Activated T-helper 2 cell treated with anti-CD3 and anti-CD28 coated beads, Interferon-gamma antibody, Interleukin-2, Interleukin-4, amounts not matched to agents 10 μg/mL and 5 μg/mL and 100 μg/mL, durations not matched to agents 14 hours and 24 hours and 36 hours (primary cell): ENCODE results near the gene GPR162. TPM values are rescaled to one million over a fixed set of nuclear protein-coding genes. Genes with fewer than 3 reads are reported as not detected.
A peak's percentile ranks its signal among the peaks of the same experiment; 100 is the strongest.

Experiments
- DNase-seq: peaks from one replicate; pipeline ENCODE4 v3.0.0; 2021; ENCODE audit warnings: low spot score
- H3K27ac Mint-ChIP-seq: one replicate; pipeline ENCODE4 v1.8.0; 2021; ENCODE audit warnings: mixed read lengths
- H3K27me3 Mint-ChIP-seq: one replicate; pipeline ENCODE4 v1.8.0; 2021; ENCODE audit warnings: low read depth, mixed read lengths
- H3K36me3 Mint-ChIP-seq: one replicate; pipeline ENCODE4 v1.8.0; 2021; ENCODE audit warnings: low read depth, mixed read lengths
- H3K4me1 Mint-ChIP-seq: one replicate; pipeline ENCODE4 v1.8.0; 2021; ENCODE audit warnings: low read depth, mixed read lengths
- H3K4me3 Mint-ChIP-seq: one replicate; pipeline ENCODE4 v1.8.0; 2021; ENCODE audit warnings: low read depth, mild to moderate bottlenecking, moderate library complexity, mixed read lengths
- H3K9me3 Mint-ChIP-seq: one replicate; pipeline ENCODE4 v1.8.0; 2021; ENCODE audit warnings: mixed read lengths
- intact Hi-C: fragments of 100-400 bp; cut with micrococcal nuclease; formaldehyde crosslinking; loops from one replicate; pipeline ENCODE4 v1.15.1; 2023
- total RNA-seq: library from RNA; stranded (reverse); gene quantifications from 2 replicates; pipeline ENCODE4 v1.2.3, GENCODE V29; 2022

The GPR162 gene
- total RNA-seq, 1 donor from 2014 or later, result 0.11 TPM

- H3K4me1 Mint-ChIP-seq, result peaks cover 80% of the 10 kb centered on the region
- H3K36me3 Mint-ChIP-seq, result peaks cover 38% of the 10 kb centered on the region
- peak overlapping the region; percentile 57 for H3K4me3 Mint-ChIP-seq
- peak overlapping the region; percentile 66 for H3K27ac Mint-ChIP-seq
- H3K27me3 Mint-ChIP-seq, result no peaks in the 10 kb centered on the region
- no peak for DNase-seq
- H3K9me3 Mint-ChIP-seq, result no peaks in the 10 kb centered on the region
- intact Hi-C loops, result loop anchor here (1.0 to 5.0 kb wide), 5 partner anchors 8 to 173 kb away; partner anchors contain the start of genes CD4, CHD4, LAG3 and MLF2
Measured at GRCh38 chr12:6779708-6780432, 41.8 kb upstream of the GPR162 start.

DNA sequence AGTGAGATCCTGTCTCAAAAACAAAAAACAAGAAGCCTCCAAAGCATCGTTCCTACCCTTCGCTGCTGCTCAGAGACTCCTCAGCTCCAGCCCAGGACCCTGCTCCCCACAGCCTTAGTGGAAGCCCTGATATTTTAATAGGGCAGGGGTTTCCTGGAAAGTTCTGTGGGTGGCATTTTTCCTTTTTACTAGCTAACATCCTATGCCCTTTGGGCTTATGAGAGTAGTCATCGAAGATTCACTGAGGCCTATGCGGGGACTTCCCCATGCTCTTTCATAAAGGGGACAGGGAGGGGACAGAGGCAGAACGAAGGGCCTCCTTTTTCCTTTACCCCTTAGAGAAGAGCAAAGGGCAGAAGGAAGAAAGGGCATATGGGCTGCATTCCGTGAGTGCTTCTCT, 41.0 kb upstream of the GPR162 start:
- peak overlapping the region; percentile 53 for H3K4me3 Mint-ChIP-seq
- no peaks in the 10 kb centered on the region for H3K27me3 Mint-ChIP-seq
- DNase-seq, result no peak
- intact Hi-C loops, result loop anchor here (1.0 to 5.0 kb wide), 4 partner anchors 8 to 173 kb away; partner anchors contain the start of genes CD4, CHD4, LAG3 and MLF2
- no peaks in the 10 kb centered on the region for H3K9me3 Mint-ChIP-seq
- peaks cover 78% of the 10 kb centered on the region for H3K4me1 Mint-ChIP-seq
- H3K27ac Mint-ChIP-seq, result peak overlapping the region; percentile 66
- H3K36me3 Mint-ChIP-seq, result peaks cover 31% of the 10 kb centered on the region

DNA sequence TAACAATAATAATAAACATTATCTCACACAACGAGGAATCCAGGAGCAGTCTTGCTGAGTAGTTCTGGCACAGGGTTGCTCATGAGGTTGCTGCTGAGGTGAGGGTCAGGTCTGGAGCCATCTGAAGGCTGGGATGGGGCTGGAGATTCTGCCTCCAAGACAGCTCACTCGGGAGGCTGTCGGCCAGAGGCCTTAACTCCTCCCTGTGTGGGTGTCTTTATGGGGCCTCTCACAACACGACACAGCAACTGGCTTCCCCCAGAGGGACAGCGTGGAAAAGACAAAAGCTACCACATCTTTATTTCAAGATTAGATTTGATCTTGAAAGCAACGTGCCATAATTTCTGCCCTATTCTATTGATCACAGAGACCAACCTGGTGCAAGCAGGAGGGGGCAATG, 39.5 kb upstream of the GPR162 start:
- H3K27ac Mint-ChIP-seq, result peak overlapping the region; percentile 77

DNA sequence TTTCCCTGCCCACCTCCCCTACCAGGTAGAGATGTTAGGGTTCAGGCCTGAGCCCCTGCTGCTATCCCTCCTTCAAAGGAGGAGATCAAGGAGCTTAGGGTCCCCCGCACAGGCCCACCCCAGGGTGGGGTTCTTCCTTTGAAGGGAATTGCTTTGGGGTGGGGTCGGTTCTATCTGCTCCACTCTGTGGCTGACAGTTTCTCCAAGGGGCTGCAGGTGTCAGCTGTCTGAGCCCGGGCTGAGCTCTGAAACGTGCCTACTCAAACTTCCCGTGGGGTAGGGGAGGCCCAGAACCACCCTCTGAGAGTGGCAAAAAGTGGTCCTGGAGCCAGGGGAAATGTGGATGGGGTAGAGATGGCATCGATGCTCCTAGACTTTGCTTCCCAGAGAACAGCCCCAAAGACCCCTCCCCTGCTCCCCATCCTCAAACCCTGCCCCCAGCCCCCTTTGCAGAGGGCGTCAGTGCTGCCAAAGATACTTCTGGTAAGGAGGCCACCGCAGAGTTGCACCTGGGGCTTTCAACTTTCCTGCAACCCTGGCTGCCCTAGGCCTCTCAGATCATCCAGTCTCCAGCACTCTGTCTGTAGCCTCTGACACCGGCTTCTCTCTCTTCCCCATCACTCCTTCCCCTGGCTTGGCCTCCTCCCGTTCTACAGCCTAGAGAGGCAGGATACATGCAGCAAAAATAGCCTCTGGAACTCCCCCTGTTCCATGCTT, 38.6 kb upstream of the GPR162 start:
- Mint-ChIP-seq H3K36me3 (peaks cover 8% of the 10 kb centered on the region), H3K27me3 (no peaks in the 10 kb centered on the region), H3K9me3 (no peaks in the 10 kb centered on the region), H3K27ac (peak overlapping the region; percentile 77), H3K4me1 (peaks cover 71% of the 10 kb centered on the region), H3K4me3 (peak overlapping the region; percentile 22)
- no peak for DNase-seq
- intact Hi-C loops, result loop anchor here (5.0 kb wide), 1 partner anchor 176 kb away; the partner anchor contains the start of gene CHD4

More for the DNA sequence above, 39.5 kb upstream of the GPR162 start:
- Mint-ChIP-seq H3K9me3 (no peaks in the 10 kb centered on the region), H3K4me1 (peaks cover 75% of the 10 kb centered on the region), H3K27me3 (no peaks in the 10 kb centered on the region), H3K4me3 (peak overlapping the region; percentile 51), H3K36me3 (peaks cover 17% of the 10 kb centered on the region)
- intact Hi-C loops, result loop anchor here (5.0 kb wide), 1 partner anchor 175 kb away; the partner anchor contains the start of gene CHD4
- DNase-seq, result no peak

DNA sequence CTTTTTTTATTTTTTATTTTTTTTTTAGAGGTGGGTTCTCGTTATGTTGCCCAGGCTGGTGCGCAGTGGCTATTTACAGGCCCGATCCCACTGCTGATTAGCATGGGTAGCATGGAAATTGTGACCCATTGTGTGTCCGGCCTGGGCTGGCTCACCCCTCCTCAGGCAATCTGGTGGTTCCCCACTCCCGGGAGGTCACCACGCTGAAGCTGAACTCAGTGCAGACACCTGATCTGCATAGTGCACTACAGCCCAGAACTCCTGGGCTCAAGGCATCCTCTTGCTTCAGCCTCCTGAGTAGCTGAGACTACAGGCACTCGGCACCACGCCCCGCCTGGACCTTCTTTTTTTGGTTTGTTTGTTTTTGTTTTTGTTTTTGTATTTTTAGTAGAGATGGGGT, 37.8 kb upstream of the GPR162 start:
- Mint-ChIP-seq H3K27ac (no peak overlapping the region), H3K36me3 (peaks cover under 1% of the 10 kb centered on the region), H3K9me3 (no peaks in the 10 kb centered on the region), H3K27me3 (no peaks in the 10 kb centered on the region), H3K4me1 (peaks cover 69% of the 10 kb centered on the region), H3K4me3 (no peak overlapping the region)
- intact Hi-C loops, result loop anchor here (5.0 kb wide), 1 partner anchor 177 kb away; the partner anchor contains the start of gene CHD4
- DNase-seq, result no peak

DNA sequence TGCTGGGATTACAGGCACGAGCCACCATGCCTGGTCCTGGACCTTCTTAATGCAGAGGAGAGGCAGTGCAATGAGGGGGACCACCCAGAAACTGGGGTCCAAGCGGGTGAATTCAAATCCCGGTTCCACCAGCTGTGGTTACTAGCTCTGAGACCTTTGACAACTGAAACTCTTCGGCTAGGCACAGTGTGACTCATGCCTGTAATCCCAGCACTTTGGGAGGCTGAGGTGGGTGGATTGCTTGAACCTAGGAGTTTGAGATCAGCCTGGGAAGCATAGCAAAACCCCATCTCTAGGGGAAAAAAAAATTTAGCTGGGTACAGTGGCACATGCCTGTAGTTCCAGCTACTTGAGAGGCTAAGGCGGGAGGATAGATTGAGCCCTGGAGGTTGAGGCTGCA, 37.3 kb upstream of the GPR162 start:
- Mint-ChIP-seq H3K36me3 (no peaks in the 10 kb centered on the region), H3K27ac (peak overlapping the region; percentile 49), H3K4me3 (no peak overlapping the region), H3K9me3 (no peaks in the 10 kb centered on the region), H3K27me3 (no peaks in the 10 kb centered on the region), H3K4me1 (peaks cover 69% of the 10 kb centered on the region)
- intact Hi-C loops, result loop anchor here (5.0 kb wide), 1 partner anchor 177 kb away; the partner anchor contains the start of gene CHD4
- no peak for DNase-seq

DNA sequence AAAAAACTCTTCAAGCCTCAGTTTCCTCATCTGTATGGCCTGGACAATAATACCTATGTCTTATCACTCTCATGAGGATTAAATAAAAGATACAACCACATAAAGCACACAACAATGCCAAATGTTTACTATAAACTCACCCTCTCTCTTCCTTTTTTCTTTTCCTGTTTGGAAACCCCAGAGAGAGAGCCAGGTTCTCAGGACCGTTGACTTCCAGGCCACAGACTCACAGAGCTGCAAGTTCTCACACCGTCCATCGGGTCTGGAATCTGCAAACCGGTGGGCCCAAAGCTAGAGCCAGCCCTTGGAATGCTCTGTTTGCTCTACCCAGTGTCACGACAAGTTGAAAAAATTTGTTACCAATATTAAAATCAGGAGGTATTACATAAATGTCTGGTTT, 36.9 kb upstream of the GPR162 start:
- H3K27me3 Mint-ChIP-seq, result no peaks in the 10 kb centered on the region
- no peak for DNase-seq
- no peaks in the 10 kb centered on the region for H3K9me3 Mint-ChIP-seq
- peak overlapping the region; percentile 49 for H3K27ac Mint-ChIP-seq
- H3K4me3 Mint-ChIP-seq, result no peak overlapping the region
- intact Hi-C loops, result loop anchor here (5.0 kb wide), 2 partner anchors 108 to 177 kb away; partner anchors contain the start of gene CHD4
- peaks cover 65% of the 10 kb centered on the region for H3K4me1 Mint-ChIP-seq
- peaks cover 5% of the 10 kb centered on the region for H3K36me3 Mint-ChIP-seq

DNA sequence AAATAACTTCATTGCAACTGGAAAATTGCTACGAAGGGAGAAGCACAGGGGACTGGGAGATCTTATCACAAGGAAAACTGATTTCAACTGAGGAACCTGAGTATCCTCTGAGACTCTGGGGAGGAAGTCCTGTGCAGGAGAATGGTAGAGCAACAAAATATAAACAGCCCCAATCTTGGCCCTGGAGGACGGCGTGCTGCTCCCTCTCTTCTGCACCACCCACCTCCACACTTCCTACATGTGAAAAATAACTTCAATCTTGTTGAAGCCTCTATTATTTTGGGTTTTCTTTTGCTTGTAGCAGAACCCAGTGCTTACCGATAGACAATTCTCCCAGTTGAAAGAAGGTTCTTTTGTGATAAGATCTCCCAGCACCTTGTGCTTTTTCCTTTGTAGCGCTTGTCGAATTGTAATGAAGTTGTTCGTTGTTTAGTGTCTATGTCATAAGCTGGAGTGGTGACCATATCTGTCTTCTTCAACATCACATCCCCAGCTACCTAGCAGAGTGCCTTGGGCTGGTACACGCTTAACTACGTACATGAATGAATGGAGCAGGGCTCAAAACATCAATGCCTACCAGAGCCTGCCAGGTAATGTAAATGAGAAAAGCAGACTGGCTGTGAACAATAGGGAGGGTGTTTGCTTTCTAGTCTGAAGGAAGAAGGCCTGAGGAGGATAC, 35.1 kb upstream of the GPR162 start:
- Mint-ChIP-seq H3K4me3 (peak overlapping the region; percentile 43), H3K4me1 (peaks cover 58% of the 10 kb centered on the region)
- intact Hi-C loops, result loop anchor here (5.0 kb wide), 1 partner anchor 106 kb away; no protein-coding TSS in a partner anchor

DNA sequence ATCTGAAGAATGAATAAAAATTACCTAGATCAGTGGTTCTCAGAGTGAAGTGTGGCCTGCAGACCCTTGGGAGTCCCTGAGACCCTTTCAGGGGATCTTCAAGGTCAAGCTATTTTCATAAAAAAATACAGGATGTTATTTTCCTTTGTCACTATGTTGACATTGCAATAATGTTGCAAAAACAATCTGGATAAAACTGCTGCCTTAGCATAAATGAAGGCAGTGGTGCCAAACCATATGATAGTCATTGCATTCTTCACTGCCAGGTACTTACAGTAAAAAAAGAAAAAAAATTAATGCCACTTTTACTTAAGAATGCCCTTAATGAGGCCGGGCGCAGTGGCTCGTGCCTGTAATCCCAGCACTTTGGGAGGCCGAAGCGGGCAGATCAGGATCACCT, 34.3 kb upstream of the GPR162 start:
- H3K27ac Mint-ChIP-seq, result no peak overlapping the region
- H3K27me3 Mint-ChIP-seq, result no peaks in the 10 kb centered on the region
- H3K4me3 Mint-ChIP-seq, result no peak overlapping the region
- H3K9me3 Mint-ChIP-seq, result no peaks in the 10 kb centered on the region
- H3K36me3 Mint-ChIP-seq, result peaks cover 26% of the 10 kb centered on the region
- DNase-seq, result no peak
- intact Hi-C loops, result loop anchor here (5.0 kb wide), 1 partner anchor 105 kb away; no protein-coding TSS in a partner anchor
- peaks cover 61% of the 10 kb centered on the region for H3K4me1 Mint-ChIP-seq

More for the DNA sequence above, 35.1 kb upstream of the GPR162 start:
- Mint-ChIP-seq H3K27ac (peak overlapping the region; percentile 84), H3K27me3 (no peaks in the 10 kb centered on the region), H3K9me3 (no peaks in the 10 kb centered on the region), H3K36me3 (peaks cover 19% of the 10 kb centered on the region)
- no peak for DNase-seq

DNA sequence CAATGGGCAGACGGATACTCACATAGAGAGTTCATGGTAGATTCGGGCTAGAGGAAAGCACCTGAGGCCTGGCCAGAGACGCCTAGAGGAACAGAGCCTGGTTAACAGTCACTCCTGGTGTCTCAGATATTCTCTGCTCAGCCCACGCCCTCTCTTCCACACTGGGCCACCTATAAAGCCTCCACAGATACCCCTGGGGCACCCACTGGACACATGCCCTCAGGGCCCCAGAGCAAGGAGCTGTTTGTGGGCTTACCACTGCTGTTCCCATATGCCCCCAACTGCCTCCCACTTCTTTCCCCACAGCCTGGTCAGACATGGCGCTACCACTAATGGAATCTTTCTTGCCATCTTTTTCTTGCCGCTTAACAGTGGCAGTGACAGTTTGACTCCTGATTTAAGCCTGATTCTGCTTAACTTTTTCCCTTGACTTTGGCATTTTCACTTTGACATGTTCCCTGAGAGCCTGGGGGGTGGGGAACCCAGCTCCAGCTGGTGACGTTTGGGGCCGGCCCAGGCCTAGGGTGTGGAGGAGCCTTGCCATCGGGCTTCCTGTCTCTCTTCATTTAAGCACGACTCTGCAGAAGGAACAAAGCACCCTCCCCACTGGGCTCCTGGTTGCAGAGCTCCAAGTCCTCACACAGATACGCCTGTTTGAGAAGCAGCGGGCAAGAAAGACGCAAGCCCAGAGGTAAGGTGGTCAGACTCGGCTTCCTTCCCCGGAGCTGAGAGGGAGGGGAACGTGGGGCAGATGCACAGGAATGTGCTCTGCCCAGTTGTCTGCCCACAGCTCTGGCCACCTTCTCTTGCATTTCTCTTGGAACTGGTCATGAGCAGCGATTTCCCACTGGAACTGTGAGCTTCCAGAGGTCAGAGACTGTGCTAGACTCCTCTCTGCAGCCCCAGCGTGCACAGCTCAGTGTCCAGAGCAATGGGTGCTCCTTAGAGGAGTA, 32.4 kb upstream of the GPR162 start, which contains the start of gene CD4:
TSS of gene CD4 (plus strand) at position 557 of the 953 bp plus-strand sequence. CDS start 10,611 bp downstream, outside the sequence.
- Mint-ChIP-seq H3K36me3 (peaks cover 43% of the 10 kb centered on the region), H3K27ac (peak within 1 kb of the TSS; percentile 94), H3K27me3 (no peaks in the 10 kb centered on the region), H3K4me3 (peak within 1 kb of the TSS; percentile 99), H3K9me3 (no peaks in the 10 kb centered on the region), H3K4me1 (peaks cover 57% of the 10 kb centered on the region)
- intact Hi-C loops, result loop anchor here (1.0 to 5.0 kb wide), 2 partner anchors 9 to 103 kb away; no protein-coding TSS in a partner anchor
- DNase-seq, result peak; percentile 80

- H3K4me3 Mint-ChIP-seq, result peak overlapping the region; percentile 99
Measured at GRCh38 chr12:6790496-6791150, 31.0 kb upstream of the GPR162 start.

More at GRCh38 chr12:6790496-6791150, 31.0 kb upstream of the GPR162 start:
- Mint-ChIP-seq H3K4me1 (peaks cover 51% of the 10 kb centered on the region), H3K9me3 (no peaks in the 10 kb centered on the region), H3K27me3 (no peaks in the 10 kb centered on the region), H3K27ac (peak overlapping the region; percentile 94), H3K36me3 (peaks cover 57% of the 10 kb centered on the region)
- DNase-seq, result no peak
- intact Hi-C loops, result loop anchor here (2.0 to 5.0 kb wide), 4 partner anchors 37 to 103 kb away; partner anchors contain the start of genes COPS7A, P3H3, USP5 and ZNF384
